Neuronal stem cell (in vitro differentiated cells): ENCODE results near the gene PDLIM7.

Source experiments
- DNase-seq: peaks from one replicate; pipeline ENCODE4 v3.0.0-alpha.2; 2013; ENCODE audit warnings: low spot score
- H2AFZ ChIP-seq: one replicate; pipeline ENCODE4 v1.6.1; 2013; ENCODE audit warnings: mild to moderate bottlenecking, low read length, inconsistent platforms
- H2AK5ac ChIP-seq: 2 replicates; pipeline ENCODE4 v1.6.1; 2013; ENCODE audit warnings: low read depth, mild to moderate bottlenecking, inconsistent platforms, low read length, moderate library complexity, mixed read lengths
- H2BK120ac ChIP-seq: 2 replicates; pipeline ENCODE4 v1.6.1; 2013; ENCODE audit warnings: low read depth, mild to moderate bottlenecking, inconsistent platforms, low read length, moderate library complexity, mixed read lengths
- H2BK12ac ChIP-seq: one replicate; pipeline ENCODE4 v1.6.1; 2013; ENCODE audit warnings: low read length, inconsistent platforms
- H2BK15ac ChIP-seq: 2 replicates; pipeline ENCODE4 v1.6.1; 2013; ENCODE audit warnings: mild to moderate bottlenecking, low read length, inconsistent platforms, mixed read lengths
- H2BK5ac ChIP-seq: one replicate; pipeline ENCODE4 v1.6.1; 2013; ENCODE audit warnings: inconsistent platforms, mild to moderate bottlenecking, low read length, moderate library complexity
- H3K14ac ChIP-seq: one replicate; pipeline ENCODE4 v1.6.1; 2013; ENCODE audit warnings: low read length, inconsistent platforms
- H3K18ac ChIP-seq: 2 replicates; pipeline ENCODE4 v1.6.1; 2013; ENCODE audit warnings: low read length, inconsistent platforms
- H3K23ac ChIP-seq: 2 replicates; pipeline ENCODE4 v1.6.1; 2013; ENCODE audit warnings: low read depth, mild to moderate bottlenecking, mixed read lengths, low read length, inconsistent platforms; ENCODE audit not compliant: poor library complexity
- H3K27ac ChIP-seq: replicated peaks from 3 replicates; pipeline ENCODE4 v1.5.1; 2013; ENCODE audit warnings: low read length, inconsistent platforms
- H3K27me3 ChIP-seq, 3 experiments: 2 replicates each; pipeline ENCODE4 v1.6.1; 2013; ENCODE audit warnings: low read length in 3 of 3, mild to moderate bottlenecking in 2 of 3, inconsistent platforms in 1 of 3, low read depth in 1 of 3, mixed read lengths in 1 of 3, moderate library complexity in 1 of 3; ENCODE audit not compliant: control insufficient read depth in 3 of 3, insufficient read depth in 3 of 3
- H3K36me3 ChIP-seq, 2 donors: replicated peaks in 1 of 2; 2 replicates each; pipeline ENCODE4 v1.6.1; 2013; ENCODE audit warnings: low read length in 2 of 2; ENCODE audit not compliant: control insufficient read depth in 2 of 2, insufficient read depth in 2 of 2
- H3K4ac ChIP-seq: 2 replicates; pipeline ENCODE4 v1.6.1; 2013; ENCODE audit warnings: inconsistent platforms, mild to moderate bottlenecking, low read length, moderate library complexity
- H3K4me1 ChIP-seq, 2 donors: 1 replicate in 1 of 2; 2 replicates in 1 of 2; pipeline ENCODE4 v1.6.1; 2013; ENCODE audit warnings: low read length in 2 of 2, low read depth in 1 of 2; ENCODE audit not compliant: control insufficient read depth in 2 of 2, insufficient read depth in 1 of 2
- H3K4me2 ChIP-seq: one replicate; pipeline ENCODE4 v1.6.1; 2013; ENCODE audit warnings: mild to moderate bottlenecking, low read length, inconsistent platforms; ENCODE audit not compliant: insufficient read depth, poor library complexity, severe bottlenecking
- H3K4me3 ChIP-seq, 2 donors: 2 replicates each; pipeline ENCODE4 v1.5.1; 2013; ENCODE audit warnings: low read length in 2 of 2, mild to moderate bottlenecking in 2 of 2, inconsistent platforms in 1 of 2, moderate library complexity in 1 of 2
- H3K79me1 ChIP-seq: one replicate; pipeline ENCODE4 v1.6.1; 2013; ENCODE audit warnings: low read depth, mild to moderate bottlenecking, inconsistent platforms, low read length, moderate library complexity
- H3K9ac ChIP-seq: one replicate; pipeline ENCODE4 v1.6.1; 2013; ENCODE audit warnings: mild to moderate bottlenecking, low read depth, low read length, inconsistent platforms; ENCODE audit not compliant: poor library complexity
- H3K9me3 ChIP-seq, 2 donors: replicated peaks in 1 of 2; 2 replicates each; pipeline versions ENCODE3 to v1.6.1; 2013; ENCODE audit warnings: low read length in 2 of 2, mild to moderate bottlenecking in 2 of 2, inconsistent platforms in 1 of 2, low read depth in 1 of 2, mixed read lengths in 1 of 2, moderate library complexity in 1 of 2; ENCODE audit not compliant: control insufficient read depth in 2 of 2, insufficient read depth in 1 of 2
- H4K8ac ChIP-seq: one replicate; pipeline ENCODE4 v1.6.1; 2013; ENCODE audit warnings: low read depth, mild to moderate bottlenecking, inconsistent platforms, low read length, moderate library complexity
- H4K91ac ChIP-seq: one replicate; pipeline ENCODE4 v1.6.1; 2013; ENCODE audit warnings: low read length, low read depth, mild to moderate bottlenecking, inconsistent platforms; ENCODE audit not compliant: poor library complexity
- WGBS, 2 donors: extraction: QIAGEN DNeasy Blood & Tissue Kit; methylation state at CpG; one replicate each; pipeline ENCODE4 v1.1.7; 2013; ENCODE audit warnings: missing lambda C conversion rate in 2 of 2, mixed read lengths in 1 of 2; ENCODE audit not compliant: insufficient read length in 2 of 2, insufficient replicate concordance in 1 of 2; ENCODE audit errors: extremely low coverage in 2 of 2; 5-methylcytosine and 5-hydroxymethylcytosine counted together

The PDLIM7 gene

DNA sequence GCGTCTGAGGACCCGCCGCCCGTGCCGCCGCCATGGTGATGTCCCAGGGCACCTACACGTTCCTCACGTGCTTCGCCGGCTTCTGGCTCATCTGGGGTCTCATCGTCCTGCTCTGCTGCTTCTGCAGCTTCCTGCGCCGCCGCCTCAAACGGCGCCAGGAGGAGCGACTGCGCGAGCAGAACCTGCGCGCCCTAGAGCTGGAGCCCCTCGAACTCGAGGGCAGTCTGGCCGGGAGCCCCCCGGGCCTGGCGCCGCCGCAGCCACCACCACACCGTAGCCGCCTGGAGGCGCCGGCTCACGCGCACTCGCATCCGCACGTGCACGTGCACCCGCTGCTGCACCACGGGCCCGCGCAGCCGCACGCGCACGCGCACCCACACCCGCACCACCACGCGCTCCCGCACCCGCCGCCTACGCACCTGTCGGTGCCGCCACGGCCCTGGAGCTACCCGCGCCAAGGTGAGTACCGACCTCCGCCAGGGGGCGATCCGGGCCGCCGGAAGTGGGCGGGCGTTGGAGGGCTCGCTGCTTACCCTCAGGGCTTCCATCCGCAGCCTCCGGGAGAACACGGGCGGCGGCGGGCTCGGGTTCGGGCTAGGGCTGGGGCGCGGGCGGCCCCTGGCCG, 42.3 kb downstream of the PDLIM7 start:
- Histone ChIP-seq H3K27me3 (peaks cover 0 to 2% (median 0%) of the 10 kb centered on the region in 3 experiments), H4K91ac (peak overlapping the region; percentile 82), H3K79me1 (peaks cover 13% of the 10 kb centered on the region), H2BK12ac (peak overlapping the region; percentile 100), H2BK15ac (peak overlapping the region; percentile 93), H3K4me2 (peak overlapping the region; percentile 98), H2AK5ac (peak overlapping the region; percentile 98), H3K4me3 (peak overlapping the region in 1 of 2 donors; percentile 85), H3K18ac (peak overlapping the region; percentile 99), H3K27ac (peak overlapping the region; percentile 92), H3K14ac (peak overlapping the region; percentile 98), H2BK120ac (peak overlapping the region; percentile 94), H2AFZ (no peak overlapping the region), H4K8ac (peak overlapping the region; percentile 78), H3K4ac (peak overlapping the region; percentile 86), H2BK5ac (peak overlapping the region; percentile 91), H3K36me3 (peaks cover 31 to 75% of the 10 kb centered on the region in 2 donors), H3K4me1 (peaks cover 19 to 21% of the 10 kb centered on the region in 2 donors), H3K9ac (peak overlapping the region; percentile 99), H3K9me3 (peaks cover 0 to 2% of the 10 kb centered on the region in 2 donors), H3K23ac (peak overlapping the region; percentile 100)
- no CpG with 5 or more reads among the region's 80 CpGs for WGBS, 2 donors
- DNase-seq = peak; percentile 87

DNA sequence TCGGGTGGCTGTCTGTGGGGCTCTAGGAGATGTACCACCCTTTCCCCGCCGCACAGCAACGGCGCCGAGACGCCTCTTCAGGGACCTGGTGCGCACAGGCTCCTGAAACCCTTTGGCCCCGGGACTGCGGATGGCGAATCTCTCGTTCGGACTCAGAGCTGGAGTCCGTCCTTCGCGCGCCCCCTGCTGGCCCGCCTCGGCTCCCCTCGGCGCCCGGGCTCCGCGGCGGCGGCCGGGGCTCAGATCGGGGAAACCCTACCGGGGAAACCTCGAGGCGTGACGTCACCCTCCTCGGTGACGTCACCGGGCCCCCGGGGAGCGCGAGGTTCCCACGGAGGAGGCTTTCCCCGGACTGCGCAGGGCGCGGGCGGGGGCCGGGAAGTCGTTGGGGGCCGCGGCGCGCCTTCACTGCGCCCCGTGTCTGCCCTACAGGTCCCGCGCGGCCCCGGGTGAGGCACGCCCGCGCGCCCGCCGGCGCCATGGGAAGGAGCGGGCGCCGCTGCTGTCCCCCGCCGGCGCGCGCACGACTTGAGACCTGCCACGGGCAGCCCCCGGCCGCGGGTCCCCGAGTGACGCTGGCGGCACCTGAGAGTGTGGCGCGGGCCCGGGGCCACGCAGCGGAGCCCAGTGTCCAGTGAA, 42.9 kb downstream of the PDLIM7 start:
- H3K9me3 ChIP-seq = no peaks in the 10 kb centered on the region
- H3K14ac ChIP-seq = peak overlapping the region; percentile 97
- DNase-seq = peak; percentile 92
- peak overlapping the region; percentile 92 for H3K27ac ChIP-seq
- peak overlapping the region; percentile 82 for H4K91ac ChIP-seq
- H2BK120ac ChIP-seq = peak overlapping the region; percentile 10
- peak overlapping the region; percentile 100 for H3K23ac ChIP-seq
- peak overlapping the region; percentile 99 for H3K9ac ChIP-seq
- peak overlapping the region; percentile 100 for H2BK12ac ChIP-seq
- no peak overlapping the region for H2AFZ ChIP-seq
- H4K8ac ChIP-seq = peak overlapping the region; percentile 78
- peak overlapping the region; percentile 93 for H2BK15ac ChIP-seq
- H3K27me3 ChIP-seq = peaks cover 0 to 2% (median 0%) of the 10 kb centered on the region in 3 experiments
- peaks cover 13% of the 10 kb centered on the region for H3K79me1 ChIP-seq
- H2AK5ac ChIP-seq = peak overlapping the region; percentile 98
- H3K18ac ChIP-seq = peak overlapping the region; percentile 99
- peak overlapping the region; percentile 98 for H3K4me2 ChIP-seq
- peak overlapping the region in 1 of 2 donors; percentile 85 for H3K4me3 ChIP-seq
- WGBS, 2 donors = no CpG with 5 or more reads among the region's 84 CpGs
- peaks cover 24 to 25% of the 10 kb centered on the region in 2 donors for H3K4me1 ChIP-seq
- peaks cover 24 to 69% of the 10 kb centered on the region in 2 donors for H3K36me3 ChIP-seq
- H2BK5ac ChIP-seq = peak overlapping the region; percentile 91
- peak overlapping the region; percentile 86 for H3K4ac ChIP-seq

DNA sequence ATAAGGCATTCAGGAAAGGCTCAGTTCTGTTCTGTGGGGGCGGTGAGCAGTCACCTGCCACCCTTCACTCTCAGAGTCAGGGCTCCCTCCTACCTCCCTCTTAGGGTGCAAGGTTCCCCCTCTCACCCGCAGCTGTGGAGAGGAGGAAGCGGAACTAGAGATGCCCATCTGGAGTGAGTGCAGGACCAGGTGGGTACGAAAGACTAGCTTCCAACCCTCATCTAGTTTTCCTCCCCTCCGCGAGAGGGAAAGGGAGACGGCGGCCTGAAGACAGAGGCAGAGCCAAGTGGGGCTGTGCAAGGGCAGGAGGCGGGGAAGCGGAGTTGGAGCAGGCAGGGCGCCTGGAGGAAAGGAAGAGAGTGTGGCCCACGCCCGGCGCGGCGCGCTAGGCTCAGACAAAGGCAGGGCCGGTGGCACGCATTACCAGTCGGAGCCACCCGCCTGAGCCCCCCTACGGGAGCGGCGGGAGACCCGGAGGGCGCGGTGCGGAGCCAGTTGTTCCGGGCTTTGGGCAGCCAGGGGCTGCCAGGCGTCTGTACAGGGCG, 43.5 kb downstream of the PDLIM7 start:
- Histone ChIP-seq H3K4me2 (peak overlapping the region; percentile 93), H4K91ac (peak overlapping the region; percentile 38), H3K36me3 (peaks cover 21 to 63% of the 10 kb centered on the region in 2 donors), H3K14ac (peak overlapping the region; percentile 87), H2BK12ac (peak overlapping the region; percentile 82), H3K18ac (peak overlapping the region; percentile 94), H3K23ac (peak overlapping the region; percentile 100), H2BK15ac (peak overlapping the region; percentile 93), H3K4me1 (peaks cover 26 to 27% of the 10 kb centered on the region in 2 donors), H2BK120ac (peak overlapping the region; percentile 10), H2BK5ac (peak overlapping the region; percentile 59), H3K9me3 (no peaks in the 10 kb centered on the region), H2AFZ (no peak overlapping the region), H3K4ac (peak overlapping the region; percentile 56), H3K27me3 (peaks cover 0 to 2% (median 0%) of the 10 kb centered on the region in 3 experiments), H3K4me3 (peak overlapping the region in 1 of 2 donors; percentile 77), H4K8ac (no peak overlapping the region), H3K27ac (peak overlapping the region; percentile 53), H3K9ac (peak overlapping the region; percentile 93), H3K79me1 (peaks cover 11% of the 10 kb centered on the region), H2AK5ac (peak overlapping the region; percentile 98)
- no CpG with 5 or more reads among the region's 31 CpGs for WGBS, 2 donors
- no peak for DNase-seq
